Measurements from ENCODE around the gene GALNT18. TPM values are rescaled to one million over a fixed set of nuclear protein-coding genes. Genes with fewer than 3 reads are reported as not detected.

The GALNT18 gene
- total RNA-seq, 1 donor from 2014 or later = 38.4 TPM

DNA sequence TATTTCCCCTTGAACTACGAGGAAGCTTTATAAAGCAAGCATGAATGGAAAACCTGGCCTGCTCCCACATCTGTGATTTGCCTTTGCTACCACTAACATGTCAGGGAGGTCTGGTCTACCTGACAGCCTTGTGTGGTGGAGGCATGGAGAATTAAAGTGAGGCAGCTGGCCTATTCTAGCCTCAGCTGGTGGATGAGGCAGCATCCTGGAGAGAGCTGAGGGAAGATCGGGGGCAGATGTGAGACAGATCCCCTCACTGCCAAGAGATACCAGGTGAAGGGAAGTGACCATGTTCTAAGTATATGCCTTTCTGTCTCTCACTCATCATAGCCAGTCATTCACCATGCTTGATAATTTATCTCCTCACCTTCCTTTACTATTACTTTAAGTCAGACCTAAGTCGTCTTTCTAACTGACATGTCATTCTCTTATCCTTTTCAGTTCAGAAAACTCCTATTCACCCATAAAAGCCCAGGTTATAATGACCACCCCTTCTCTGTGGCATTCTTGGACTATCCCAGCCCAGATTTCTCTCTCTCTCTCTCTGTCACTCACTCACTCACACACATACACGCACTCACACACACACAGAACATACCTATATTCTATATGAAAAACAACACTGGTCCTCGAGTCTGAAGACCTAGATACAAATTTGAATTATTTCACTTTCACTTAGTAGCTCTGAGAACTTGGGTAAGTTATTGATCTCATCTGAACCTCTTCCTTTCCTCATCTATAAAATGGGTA is 359.5 kb downstream of the GALNT18 start:
- Mint-ChIP-seq H3K4me3 (ENCODE audit: unreplicated experiment) (no peak overlapping the region), H3K27me3 (ENCODE audit: low read depth) (peaks cover 5% of the 10 kb centered on the region), H3K27ac (ENCODE audit: unreplicated experiment) (no peak overlapping the region), H3K4me1 (ENCODE audit: low read depth) (peaks cover 15% of the 10 kb centered on the region), H3K9me3 (ENCODE audit: low read depth) (no peaks in the 10 kb centered on the region), H3K36me3 (ENCODE audit: low read depth) (peaks cover 2% of the 10 kb centered on the region)
- no peak for DNase-seq (ENCODE audit: low spot score)
- TF ChIP-seq, protein P1, sequence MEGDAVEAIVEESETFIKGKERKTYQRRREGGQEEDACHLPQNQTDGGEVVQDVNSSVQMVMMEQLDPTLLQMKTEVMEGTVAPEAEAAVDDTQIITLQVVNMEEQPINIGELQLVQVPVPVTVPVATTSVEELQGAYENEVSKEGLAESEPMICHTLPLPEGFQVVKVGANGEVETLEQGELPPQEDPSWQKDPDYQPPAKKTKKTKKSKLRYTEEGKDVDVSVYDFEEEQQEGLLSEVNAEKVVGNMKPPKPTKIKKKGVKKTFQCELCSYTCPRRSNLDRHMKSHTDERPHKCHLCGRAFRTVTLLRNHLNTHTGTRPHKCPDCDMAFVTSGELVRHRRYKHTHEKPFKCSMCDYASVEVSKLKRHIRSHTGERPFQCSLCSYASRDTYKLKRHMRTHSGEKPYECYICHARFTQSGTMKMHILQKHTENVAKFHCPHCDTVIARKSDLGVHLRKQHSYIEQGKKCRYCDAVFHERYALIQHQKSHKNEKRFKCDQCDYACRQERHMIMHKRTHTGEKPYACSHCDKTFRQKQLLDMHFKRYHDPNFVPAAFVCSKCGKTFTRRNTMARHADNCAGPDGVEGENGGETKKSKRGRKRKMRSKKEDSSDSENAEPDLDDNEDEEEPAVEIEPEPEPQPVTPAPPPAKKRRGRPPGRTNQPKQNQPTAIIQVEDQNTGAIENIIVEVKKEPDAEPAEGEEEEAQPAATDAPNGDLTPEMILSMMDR (IDR thresholded peaks at IDR 0.05) = no peak

DNA sequence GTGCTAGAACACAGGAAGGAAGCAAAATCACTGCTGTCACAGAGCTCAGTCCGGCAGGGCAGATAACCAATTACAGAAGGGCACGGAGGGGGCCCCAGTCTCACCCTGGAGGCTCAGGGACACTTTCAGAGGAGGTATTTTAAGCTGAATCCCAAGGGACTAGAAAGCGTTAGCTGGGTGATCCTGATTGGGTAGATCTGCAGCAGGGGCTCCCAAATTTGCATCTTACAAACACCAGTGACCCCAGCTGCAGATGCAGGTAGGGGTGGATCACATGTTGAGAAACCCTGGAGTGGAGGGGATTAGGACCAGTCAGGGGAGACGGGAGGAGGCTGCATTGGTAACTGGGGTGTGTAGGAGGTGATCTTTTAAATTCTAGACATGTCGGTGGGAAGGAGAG is 360.2 kb downstream of the GALNT18 start:
- H3K36me3 Mint-ChIP-seq (ENCODE audit: low read depth) = peaks cover 2% of the 10 kb centered on the region
- TF ChIP-seq, protein P1 (IDR thresholded peaks at IDR 0.05) = no peak
- peaks cover 4% of the 10 kb centered on the region for H3K9me3 Mint-ChIP-seq (ENCODE audit: low read depth)
- DNase-seq (ENCODE audit: low spot score) = no peak
- peaks cover 5% of the 10 kb centered on the region for H3K27me3 Mint-ChIP-seq (ENCODE audit: low read depth)
- no peak overlapping the region for H3K27ac Mint-ChIP-seq (ENCODE audit: unreplicated experiment)
- H3K4me1 Mint-ChIP-seq (ENCODE audit: low read depth) = peaks cover 15% of the 10 kb centered on the region
- H3K4me3 Mint-ChIP-seq (ENCODE audit: unreplicated experiment) = no peak overlapping the region

DNA sequence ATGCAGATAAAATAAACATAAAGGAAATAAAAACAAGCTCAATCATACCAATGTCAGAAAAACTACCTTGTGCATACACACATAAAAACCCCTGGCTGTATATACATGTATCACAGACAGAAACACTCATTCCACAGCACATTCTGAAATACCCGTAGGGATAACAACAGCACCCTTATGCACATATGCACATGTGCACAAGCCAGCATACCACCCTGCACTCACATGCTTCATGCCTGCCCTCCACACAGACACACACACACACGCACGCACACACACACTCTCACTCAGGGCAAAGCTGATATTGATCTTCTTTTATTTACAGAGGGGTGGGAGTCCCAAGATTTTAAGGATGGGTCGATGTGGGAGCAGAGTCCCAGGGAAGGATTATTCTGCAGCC is 360.9 kb downstream of the GALNT18 start:
- H3K36me3 Mint-ChIP-seq (ENCODE audit: low read depth) = peaks cover 2% of the 10 kb centered on the region
- TF ChIP-seq, protein P1 (IDR thresholded peaks at IDR 0.05) = no peak
- peaks cover 4% of the 10 kb centered on the region for H3K9me3 Mint-ChIP-seq (ENCODE audit: low read depth)
- H3K27me3 Mint-ChIP-seq (ENCODE audit: low read depth) = peaks cover 9% of the 10 kb centered on the region
- H3K27ac Mint-ChIP-seq (ENCODE audit: unreplicated experiment) = no peak overlapping the region
- peaks cover 9% of the 10 kb centered on the region for H3K4me1 Mint-ChIP-seq (ENCODE audit: low read depth)
- H3K4me3 Mint-ChIP-seq (ENCODE audit: unreplicated experiment) = no peak overlapping the region
- DNase-seq (ENCODE audit: low spot score) = no peak

DNA sequence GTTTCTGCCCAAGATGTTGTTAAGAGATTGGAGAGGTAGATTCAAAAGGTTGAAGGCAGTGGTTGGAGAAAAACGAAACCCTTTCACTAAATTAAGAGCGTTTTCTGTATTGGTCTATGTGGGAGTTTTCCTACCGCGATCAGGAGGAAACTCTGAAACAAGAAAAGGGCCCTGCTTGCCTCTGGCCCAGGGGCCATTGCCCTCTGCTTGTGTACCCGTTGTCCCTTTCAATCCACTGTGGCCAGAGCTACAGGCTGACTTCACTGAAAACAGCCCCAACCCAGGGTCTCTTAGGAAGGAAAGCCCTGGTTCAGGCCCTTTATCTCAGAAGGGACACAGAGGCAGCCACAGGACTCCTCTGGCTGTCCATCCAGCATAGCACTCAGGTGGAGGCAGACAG is 367.8 kb downstream of the GALNT18 start:
- Mint-ChIP-seq H3K27me3 (ENCODE audit: low read depth) (peaks cover 6% of the 10 kb centered on the region), H3K36me3 (ENCODE audit: low read depth) (peaks cover 2% of the 10 kb centered on the region), H3K9me3 (ENCODE audit: low read depth) (peaks cover 4% of the 10 kb centered on the region), H3K4me1 (ENCODE audit: low read depth) (peaks cover 12% of the 10 kb centered on the region), H3K4me3 (ENCODE audit: unreplicated experiment) (no peak overlapping the region), H3K27ac (ENCODE audit: unreplicated experiment) (no peak overlapping the region)
- no peak for DNase-seq (ENCODE audit: low spot score)
- TF ChIP-seq, protein P1 (IDR thresholded peaks at IDR 0.05) = no peak

DNA sequence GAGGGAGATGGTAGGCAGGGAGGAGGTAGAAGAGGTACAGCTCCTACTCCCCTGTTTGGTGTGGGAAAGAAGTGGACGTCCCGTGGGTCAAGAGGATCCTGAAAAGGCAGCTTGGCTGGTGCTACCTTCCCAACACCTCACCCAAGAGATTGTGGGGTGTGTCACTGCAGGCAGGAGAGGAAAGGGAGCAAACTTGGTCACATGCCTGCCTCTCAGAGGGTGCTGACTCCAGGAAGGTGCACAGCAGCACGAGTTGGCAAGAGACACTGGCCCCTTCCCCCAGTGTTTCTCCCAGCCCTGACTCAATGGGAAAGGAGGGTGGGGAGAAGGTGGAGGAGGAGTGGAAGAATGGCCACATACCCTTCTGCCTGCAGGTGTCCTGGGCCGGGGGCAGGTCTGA is 368.3 kb downstream of the GALNT18 start:
- H3K9me3 Mint-ChIP-seq (ENCODE audit: low read depth) = peaks cover 4% of the 10 kb centered on the region

More for the DNA sequence above, 368.3 kb downstream of the GALNT18 start:
- DNase-seq (ENCODE audit: low spot score) = no peak
- peaks cover 6% of the 10 kb centered on the region for H3K27me3 Mint-ChIP-seq (ENCODE audit: low read depth)
- H3K4me3 Mint-ChIP-seq (ENCODE audit: unreplicated experiment) = no peak overlapping the region
- TF ChIP-seq, protein P1 (IDR thresholded peaks at IDR 0.05) = no peak
- H3K27ac Mint-ChIP-seq (ENCODE audit: unreplicated experiment) = no peak overlapping the region
- peaks cover 2% of the 10 kb centered on the region for H3K36me3 Mint-ChIP-seq (ENCODE audit: low read depth)
- H3K4me1 Mint-ChIP-seq (ENCODE audit: low read depth) = peaks cover 12% of the 10 kb centered on the region
